ACC112 (cell line): ENCODE data around the gene GSN.

Experiments used
- H2AFZ ChIP-seq: fragments of 200-600 bp; sonication (generic); one replicate; pipeline ENCODE4 v1.6.0; 2017; ENCODE audit warnings: antibody characterized with exemption, low read length; ENCODE audit not compliant: unreplicated experiment
- H3K27ac ChIP-seq: fragments of 200-600 bp; sonication (generic); 2 replicates; pipeline ENCODE4 v1.5.1; 2014; ENCODE audit warnings: low read depth, mild to moderate bottlenecking, antibody characterized with exemption, low read length, moderate library complexity
- H3K27me3 ChIP-seq: fragments of 200-600 bp; sonication (generic); 2 replicates; pipeline ENCODE4 v1.6.1; 2014; ENCODE audit warnings: mild to moderate bottlenecking, antibody characterized with exemption, low read length, moderate library complexity, mixed read lengths; ENCODE audit not compliant: insufficient read depth
- H3K36me3 ChIP-seq: fragments of 200-600 bp; sonication (generic); 2 replicates; pipeline ENCODE4 v1.6.1; 2016; ENCODE audit warnings: mild to moderate bottlenecking, antibody characterized with exemption, low read length, moderate library complexity, mixed read lengths; ENCODE audit not compliant: insufficient read depth
- H3K4me1 ChIP-seq: fragments of 200-600 bp; sonication (generic); one replicate; pipeline ENCODE4 v1.6.1; 2016; ENCODE audit warnings: low read length, mixed read lengths; ENCODE audit not compliant: insufficient read depth, unreplicated experiment, control insufficient read depth
- H3K4me3 ChIP-seq: fragments of 200-600 bp; sonication (generic); 2 replicates; pipeline ENCODE4 v1.5.1; 2014; ENCODE audit warnings: mild to moderate bottlenecking, low read depth, low read length
- H3K79me2 ChIP-seq: fragments of 200-600 bp; sonication (generic); one replicate; pipeline ENCODE4 v1.6.0; 2016; ENCODE audit warnings: low read length; ENCODE audit not compliant: control insufficient read depth, unreplicated experiment, insufficient read depth

Gene GSN

DNA sequence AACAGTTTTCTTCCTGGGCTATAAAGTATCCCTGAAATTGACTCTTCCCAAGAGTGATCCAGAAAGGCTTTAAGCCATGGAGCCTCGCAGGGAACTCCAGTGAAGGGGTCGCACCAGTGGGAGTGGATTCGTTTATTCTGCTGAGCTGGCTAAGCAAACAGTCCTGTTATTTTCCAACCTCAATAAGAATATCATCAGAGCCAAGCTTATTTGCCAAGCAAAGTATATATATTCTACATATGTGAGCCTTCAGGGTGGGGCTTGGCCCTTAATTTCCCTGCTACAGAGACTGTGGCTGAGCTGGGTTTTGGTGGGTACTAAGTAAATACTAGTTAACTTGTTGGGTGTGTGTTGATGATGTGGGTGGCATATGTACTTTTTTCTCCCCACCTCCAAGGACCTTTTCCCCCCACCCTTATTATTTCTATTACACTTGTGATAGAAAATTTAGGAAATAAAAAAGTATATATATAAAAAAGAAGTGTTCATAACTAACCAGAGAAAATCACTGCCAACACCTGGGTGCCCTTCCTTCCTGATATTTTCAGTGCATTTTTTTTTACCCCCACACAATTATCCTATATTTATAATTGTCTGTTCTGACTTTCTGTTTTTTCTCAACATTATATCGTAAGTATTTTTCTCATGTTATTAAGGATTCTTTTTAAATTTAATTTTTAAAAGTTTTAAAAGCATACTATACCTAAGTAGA lies 5.3 kb downstream of the GSN start:
- no peaks in the 10 kb centered on the region for H3K27me3 ChIP-seq
- no peak overlapping the region for H3K27ac ChIP-seq
- peaks cover 68% of the 10 kb centered on the region for H3K4me1 ChIP-seq
- H3K79me2 ChIP-seq, result peaks cover 75% of the 10 kb centered on the region
- no peak overlapping the region for H2AFZ ChIP-seq
- H3K36me3 ChIP-seq, result no peaks in the 10 kb centered on the region
- no peak overlapping the region for H3K4me3 ChIP-seq

- no peak overlapping the region for H3K4me3 ChIP-seq
- H3K79me2 ChIP-seq, result peaks cover 67% of the 10 kb centered on the region
- H3K4me1 ChIP-seq, result peaks cover 78% of the 10 kb centered on the region
- no peaks in the 10 kb centered on the region for H3K27me3 ChIP-seq
- no peak overlapping the region for H3K27ac ChIP-seq
- H3K36me3 ChIP-seq, result no peaks in the 10 kb centered on the region
- H2AFZ ChIP-seq, result no peak overlapping the region
Observed at GRCh38 chr9:121274851-121275250, 6.9 kb downstream of the GSN start.

DNA sequence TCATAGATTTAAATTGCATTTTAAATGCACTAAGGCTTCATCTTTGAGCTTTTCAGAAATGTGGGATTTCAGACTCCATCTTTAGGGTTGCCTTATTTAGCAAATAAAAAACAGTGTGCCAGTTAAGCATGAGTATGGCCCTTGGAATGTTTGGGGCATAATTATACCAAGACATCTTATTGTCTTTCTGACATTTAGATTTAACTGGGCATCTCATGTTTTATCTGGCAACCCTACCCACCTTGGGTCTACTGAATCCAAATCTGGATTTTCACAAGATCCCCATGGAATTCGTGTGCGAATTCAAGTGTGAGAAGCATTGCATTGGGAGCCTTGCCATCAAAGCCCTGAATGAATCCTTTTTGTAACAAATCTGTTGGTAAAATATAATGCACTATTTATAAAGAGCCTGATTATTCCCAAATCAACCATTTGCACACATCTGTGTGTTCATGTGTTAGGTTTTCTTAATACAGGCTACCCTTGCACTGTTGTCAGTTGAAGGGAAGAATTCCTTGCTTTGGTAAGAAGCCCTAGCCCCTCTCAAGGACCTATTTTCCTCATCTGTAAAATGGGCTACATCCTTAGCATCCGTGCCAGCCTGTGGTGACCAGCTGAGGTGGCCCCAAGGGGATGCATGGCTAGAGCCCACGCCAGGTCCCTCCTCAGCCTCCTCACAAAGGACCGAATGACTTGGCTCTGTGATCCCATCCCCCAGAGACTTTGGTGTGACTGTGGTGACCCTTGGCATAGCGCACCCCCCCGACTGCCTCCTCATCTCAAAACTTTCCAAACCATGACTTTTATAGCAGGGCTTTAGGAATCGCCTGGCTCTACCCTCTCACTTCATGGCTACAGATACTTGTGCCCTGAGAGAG lies 8.1 kb downstream of the GSN start:
- Histone ChIP-seq H3K27ac (peak overlapping the region; percentile 39), H3K4me1 (peaks cover 78% of the 10 kb centered on the region), H3K36me3 (no peaks in the 10 kb centered on the region), H3K27me3 (no peaks in the 10 kb centered on the region), H3K4me3 (no peak overlapping the region), H3K79me2 (peaks cover 63% of the 10 kb centered on the region), H2AFZ (no peak overlapping the region)

DNA sequence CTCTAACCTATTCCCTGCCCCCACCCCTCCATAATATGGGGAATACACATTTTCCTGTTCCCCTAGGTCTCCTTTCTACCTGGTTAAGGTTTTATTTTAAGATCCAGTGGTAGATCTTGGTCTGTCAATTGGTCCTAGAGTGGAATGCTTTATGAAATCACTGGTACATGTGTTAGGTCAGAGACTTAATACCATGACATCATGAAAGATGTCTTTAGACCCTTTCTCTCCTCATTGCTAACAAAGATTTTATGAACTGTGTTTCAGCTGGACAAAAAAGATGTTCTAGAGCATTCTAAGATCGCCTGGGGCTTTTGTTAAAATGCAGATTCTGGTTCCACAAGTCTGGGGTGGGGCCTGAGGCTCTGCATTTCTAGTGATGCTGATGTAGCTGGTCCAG lies 9.1 kb downstream of the GSN start:
- Histone ChIP-seq H3K4me3 (no peak overlapping the region), H3K4me1 (peaks cover 78% of the 10 kb centered on the region), H3K27me3 (no peaks in the 10 kb centered on the region), H2AFZ (no peak overlapping the region), H3K36me3 (no peaks in the 10 kb centered on the region), H3K27ac (peak overlapping the region; percentile 88), H3K79me2 (peaks cover 58% of the 10 kb centered on the region)

GRCh38 chr9:121277518-121278295 lies 9.7 kb downstream of the GSN start:
- Histone ChIP-seq H3K27ac (peak overlapping the region; percentile 88), H3K27me3 (no peaks in the 10 kb centered on the region), H3K4me3 (peak overlapping the region; percentile 51), H3K4me1 (peaks cover 78% of the 10 kb centered on the region), H2AFZ (no peak overlapping the region), H3K36me3 (no peaks in the 10 kb centered on the region), H3K79me2 (peaks cover 51% of the 10 kb centered on the region)

- Histone ChIP-seq H3K36me3 (no peaks in the 10 kb centered on the region), H3K27ac (peak overlapping the region; percentile 88), H3K4me3 (peak overlapping the region; percentile 51), H3K4me1 (peaks cover 81% of the 10 kb centered on the region), H2AFZ (no peak overlapping the region), H3K79me2 (peaks cover 46% of the 10 kb centered on the region), H3K27me3 (no peaks in the 10 kb centered on the region)
Observed at GRCh38 chr9:121278477-121279261, 10.7 kb downstream of the GSN start.

DNA sequence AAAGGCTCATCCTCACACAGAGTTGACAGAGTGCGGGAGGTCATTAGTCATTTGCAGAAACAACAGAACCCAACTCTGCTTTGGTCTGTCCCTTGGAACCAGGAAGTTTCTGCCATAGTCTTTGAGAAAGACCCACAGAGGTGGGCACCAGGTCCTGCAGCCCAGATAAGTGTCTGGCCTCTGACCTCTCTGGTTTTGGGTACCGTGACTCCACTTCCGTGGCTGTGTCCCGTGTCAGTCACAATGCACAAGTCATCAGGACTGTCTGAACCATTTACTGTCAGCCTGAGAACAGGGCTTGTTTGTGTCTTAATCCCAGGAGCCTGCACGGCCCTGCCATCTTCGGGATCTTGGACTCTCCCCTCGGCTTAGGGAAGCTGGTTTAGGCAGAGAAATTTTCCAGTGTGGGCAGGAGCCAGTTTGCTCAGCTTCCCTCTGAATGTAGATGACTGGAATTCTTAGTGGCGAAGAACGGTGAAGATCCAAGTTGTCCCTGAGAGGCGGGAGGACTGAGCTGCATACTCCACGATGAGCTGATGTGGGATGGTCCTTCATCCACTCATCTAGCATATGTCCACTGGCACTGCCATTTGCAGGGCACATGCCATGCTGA lies 11.9 kb downstream of the GSN start:
- peak overlapping the region; percentile 33; the same call in 1 of the 2 replicates for H3K27ac ChIP-seq
- no peak overlapping the region for H3K4me3 ChIP-seq
- peaks cover 37% of the 10 kb centered on the region for H3K79me2 ChIP-seq
- 0 out of 2 replicates have a peak, but pooled peaks cover 2% of the 10 kb centered on the region for H3K36me3 ChIP-seq
- H2AFZ ChIP-seq, result no peak overlapping the region
- H3K4me1 ChIP-seq, result peaks cover 82% of the 10 kb centered on the region
- H3K27me3 ChIP-seq, result no peaks in the 10 kb centered on the region

GRCh38 chr9:121280715-121281613 lies 13.0 kb downstream of the GSN start:
- Histone ChIP-seq H2AFZ (no peak overlapping the region), H3K27me3 (no peaks in the 10 kb centered on the region), H3K27ac (peak overlapping the region; percentile 79; the same call in 1 of the 2 replicates), H3K36me3 (0 out of 2 replicates have a peak, but pooled peaks cover 4% of the 10 kb centered on the region), H3K4me1 (peaks cover 80% of the 10 kb centered on the region), H3K79me2 (peaks cover 30% of the 10 kb centered on the region), H3K4me3 (no peak overlapping the region)

- Histone ChIP-seq H3K4me1 (peaks cover 82% of the 10 kb centered on the region), H3K27ac (peak overlapping the region; percentile 79), H3K79me2 (peaks cover 28% of the 10 kb centered on the region), H3K4me3 (no peak overlapping the region), H3K36me3 (0 out of 2 replicates have a peak, but pooled peaks cover 4% of the 10 kb centered on the region), H3K27me3 (no peaks in the 10 kb centered on the region), H2AFZ (no peak overlapping the region)
Observed at GRCh38 chr9:121281614-121282276, 13.8 kb downstream of the GSN start.
